Effector CD4-positive, alpha-beta T cell (primary cell): ENCODE measurements around the gene TGM3.

Source experiments
- DNase-seq: peaks from one replicate; pipeline ENCODE4 v3.0.0-alpha.2; 2020

TGM3 gene

DNA sequence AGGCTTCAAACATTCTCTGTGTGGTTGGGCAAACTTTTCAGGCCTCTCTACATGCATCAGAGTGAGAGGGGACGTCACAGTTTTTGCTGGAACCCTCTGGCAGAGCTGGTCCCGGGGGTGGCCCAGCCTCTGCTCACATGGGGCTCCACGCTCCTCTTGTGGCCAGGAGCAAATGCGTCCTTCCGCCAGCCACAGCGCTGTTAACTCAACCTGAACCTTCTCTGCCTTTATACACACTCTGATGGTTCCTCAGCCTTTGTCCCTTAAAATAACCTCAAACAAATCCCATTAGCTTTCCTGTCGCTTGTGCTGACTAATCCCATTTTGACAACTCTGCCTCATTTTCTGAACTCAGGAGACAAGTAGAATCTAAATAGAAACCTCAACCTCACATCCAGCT, 45.5 kb downstream of the TGM3 start:
- no peak for DNase-seq

DNA sequence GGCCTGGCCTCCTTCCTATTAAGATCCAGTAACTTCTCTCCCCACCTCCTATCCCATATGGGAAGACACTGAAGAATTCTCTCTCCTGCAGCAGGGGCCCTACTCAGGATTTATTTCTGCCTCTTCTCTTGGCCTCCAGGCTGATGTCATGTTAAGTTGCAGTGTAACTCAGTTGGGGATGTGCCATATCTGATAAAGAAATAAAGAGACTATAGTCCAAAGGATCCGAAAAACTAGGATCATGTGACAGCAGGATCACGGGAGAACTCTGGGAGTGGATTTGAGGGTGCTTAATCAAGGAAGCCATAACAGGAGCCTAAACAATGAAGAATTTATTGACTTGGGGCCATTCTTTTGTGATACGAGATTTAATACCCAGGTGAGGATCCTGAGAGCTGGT, 46.4 kb downstream of the TGM3 start:
- no peak for DNase-seq

DNA sequence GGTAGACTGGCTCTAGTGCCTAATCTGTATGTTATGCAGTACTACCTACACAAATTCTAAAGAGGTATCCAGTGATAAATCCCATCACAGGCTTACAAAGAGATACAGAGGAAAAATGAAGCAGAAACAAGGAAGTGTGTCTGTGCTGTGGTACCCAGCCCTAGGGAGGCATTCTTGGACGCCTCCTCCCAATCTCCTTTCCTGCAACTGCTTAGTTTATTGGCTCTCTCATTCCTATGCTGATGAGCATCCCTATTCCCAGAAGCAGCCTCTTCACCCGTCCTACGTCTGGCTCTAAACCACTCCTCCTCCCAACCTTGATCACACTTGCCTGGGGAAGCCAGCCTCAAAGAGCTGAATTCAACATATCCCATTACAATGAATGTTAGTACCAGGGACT, 50.4 kb downstream of the TGM3 start:
- no peak for DNase-seq

- no peak for DNase-seq
Observed at GRCh38 chr20:2348336-2348735, 52.5 kb downstream of the TGM3 start.

DNA sequence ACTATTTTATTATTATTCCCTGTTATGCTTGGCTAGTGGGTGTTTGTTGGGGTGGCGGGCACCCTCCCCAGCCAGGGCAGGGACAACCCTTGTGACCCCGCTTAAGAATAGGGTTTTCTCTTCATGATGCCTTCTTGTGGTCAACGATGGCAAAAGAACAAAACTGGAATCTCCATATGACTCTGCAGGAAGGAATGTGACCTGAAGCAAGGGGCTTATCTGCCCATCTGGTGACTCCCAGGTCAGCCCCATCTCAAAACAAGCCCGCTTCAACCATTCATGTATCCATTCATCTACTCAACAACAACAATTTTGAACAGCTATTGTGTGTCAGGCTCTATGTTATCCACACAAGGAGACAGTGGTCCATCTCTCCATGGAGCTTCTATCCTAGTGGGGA, 54.0 kb downstream of the TGM3 start:
- DNase-seq = no peak

DNA sequence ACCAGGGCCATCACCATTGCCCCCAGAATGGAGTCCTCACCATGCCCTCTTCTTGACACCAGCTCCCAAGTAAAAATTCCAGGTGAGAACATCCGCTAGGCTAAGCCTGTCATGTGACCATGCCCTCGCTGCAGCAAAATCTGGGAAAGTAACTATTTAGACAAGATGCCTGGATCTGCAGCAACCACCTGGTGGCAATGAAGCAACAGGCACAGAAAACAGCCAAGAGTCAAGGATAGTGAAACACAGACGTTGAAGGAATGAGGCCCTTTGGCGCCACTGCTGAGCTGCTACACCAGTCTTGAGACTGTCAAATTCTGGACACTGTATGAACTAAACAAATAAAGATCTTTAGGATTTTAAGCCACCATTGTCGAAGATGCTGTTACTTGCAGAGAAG, 54.8 kb downstream of the TGM3 start:
- no peak for DNase-seq

- DNase-seq = no peak
Observed at GRCh38 chr20:2353231-2353630, 57.4 kb downstream of the TGM3 start.

DNA sequence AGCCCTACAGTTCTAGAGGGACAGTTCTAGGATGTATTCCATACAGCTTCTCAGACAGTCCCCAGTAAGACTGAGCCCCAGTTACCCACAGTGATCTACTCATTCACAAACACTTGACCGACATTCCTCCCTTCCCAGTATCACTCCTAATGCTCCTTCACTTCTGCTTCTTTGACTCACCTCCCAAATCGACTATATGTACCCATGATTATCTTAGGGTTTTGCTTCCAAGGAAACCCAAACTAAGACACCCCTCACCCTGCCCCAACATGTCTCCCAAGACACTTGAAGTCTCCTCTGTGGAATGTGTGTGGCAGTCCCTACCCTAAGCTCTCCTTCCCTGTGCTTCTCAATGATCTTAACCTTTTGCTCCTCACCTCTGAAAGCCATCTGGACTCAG, 61.3 kb downstream of the TGM3 start:
- DNase-seq = no peak

DNA sequence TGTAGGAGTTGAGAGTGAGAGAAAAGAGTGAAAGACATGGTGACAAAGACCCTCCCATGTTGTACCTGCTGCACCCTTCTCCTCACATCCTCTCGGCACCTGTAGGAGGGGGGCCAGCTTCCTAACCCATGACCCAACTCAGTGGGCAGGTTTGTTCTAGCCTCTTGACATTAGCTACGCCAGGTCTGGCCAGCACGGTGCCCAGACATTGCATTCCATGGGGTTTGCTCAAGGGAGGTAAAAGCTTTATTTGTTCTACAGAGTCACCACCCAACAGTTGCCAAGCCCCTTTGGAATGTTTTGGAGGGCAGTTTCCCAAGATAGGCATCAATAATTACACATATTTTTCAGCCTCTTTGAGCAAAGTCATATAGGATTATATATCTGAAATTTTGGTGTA, 62.2 kb downstream of the TGM3 start:
- no peak for DNase-seq

GRCh38 chr20:2361035-2361593, 65.3 kb downstream of the TGM3 start:
- DNase-seq = no peak

DNA sequence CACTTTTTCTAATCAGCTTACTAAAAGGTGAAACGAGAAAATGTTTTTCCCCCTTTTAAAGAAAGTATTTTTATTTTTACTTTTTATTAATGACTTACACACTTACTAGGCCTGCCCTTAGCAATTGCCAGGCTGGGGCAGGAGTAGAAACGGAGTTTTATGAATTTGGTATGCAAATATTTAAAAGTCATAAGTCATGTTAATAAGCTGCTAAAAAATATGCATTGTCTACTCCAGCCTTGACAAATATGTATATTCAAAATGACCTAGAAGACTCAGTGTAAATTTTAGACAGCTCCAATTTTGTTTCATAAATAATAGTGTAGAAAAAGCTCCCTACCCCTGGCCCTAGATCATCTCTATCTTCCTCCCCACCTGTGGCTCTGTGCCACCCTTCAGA, 67.4 kb downstream of the TGM3 start:
- DNase-seq = no peak

DNA sequence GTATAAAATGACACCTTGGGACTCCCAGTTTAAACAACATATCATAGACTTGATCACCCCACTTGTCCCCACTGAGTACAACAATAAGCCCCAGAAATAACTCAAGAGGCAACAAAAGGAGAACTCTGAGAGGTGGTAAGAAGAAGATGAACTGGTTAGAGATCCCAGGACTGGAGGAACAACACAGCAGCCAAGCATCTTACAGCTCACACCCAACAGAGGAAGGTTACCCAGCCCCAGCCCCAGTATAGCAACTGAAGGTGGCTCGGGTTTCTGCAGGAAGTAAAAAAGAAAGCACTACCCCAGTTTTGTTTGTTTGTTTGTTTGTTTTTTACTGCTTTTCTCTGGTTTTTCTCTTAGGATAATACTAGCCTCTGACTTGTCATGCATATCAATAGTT, 67.8 kb downstream of the TGM3 start:
- DNase-seq = no peak

DNA sequence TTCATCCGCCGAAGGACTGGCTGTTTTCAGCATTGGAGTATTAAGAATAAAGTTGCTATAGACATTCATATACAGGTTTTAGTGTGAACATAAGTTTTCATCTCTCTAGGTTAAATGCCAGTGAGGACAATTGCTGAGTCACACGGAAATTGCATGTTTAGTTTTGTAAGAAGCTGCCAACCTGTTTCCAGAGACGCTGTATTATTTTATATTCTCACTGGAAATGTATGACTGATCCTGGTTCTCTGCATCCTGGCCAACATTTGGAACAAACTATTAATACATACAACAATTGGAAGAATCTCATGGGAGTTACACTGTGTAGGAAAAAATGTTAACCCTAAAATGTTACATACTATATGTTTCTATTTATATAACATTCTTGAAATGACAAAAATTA, 68.2 kb downstream of the TGM3 start:
- DNase-seq = no peak

- no peak for DNase-seq
Observed at GRCh38 chr20:2365091-2365490, 69.3 kb downstream of the TGM3 start.

DNA sequence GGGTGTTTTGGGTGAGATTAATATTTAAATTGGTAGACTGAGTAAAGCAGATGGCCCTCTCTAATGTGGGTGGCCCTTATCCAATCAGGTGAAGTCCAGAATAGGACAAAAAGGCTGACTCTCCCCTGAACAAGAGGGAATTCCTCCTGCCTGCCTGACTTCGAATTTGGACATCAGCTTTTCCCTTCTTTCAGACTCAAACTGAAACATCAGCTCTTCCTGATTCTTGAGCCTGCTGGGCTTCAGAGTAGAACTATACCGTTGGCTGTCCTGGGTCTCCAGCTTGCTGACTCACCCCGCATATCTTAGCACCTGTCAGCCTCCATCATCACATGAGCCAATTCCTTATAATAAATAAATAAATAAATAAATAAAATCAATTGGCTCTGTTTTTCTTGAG, 69.9 kb downstream of the TGM3 start:
- DNase-seq = no peak

DNA sequence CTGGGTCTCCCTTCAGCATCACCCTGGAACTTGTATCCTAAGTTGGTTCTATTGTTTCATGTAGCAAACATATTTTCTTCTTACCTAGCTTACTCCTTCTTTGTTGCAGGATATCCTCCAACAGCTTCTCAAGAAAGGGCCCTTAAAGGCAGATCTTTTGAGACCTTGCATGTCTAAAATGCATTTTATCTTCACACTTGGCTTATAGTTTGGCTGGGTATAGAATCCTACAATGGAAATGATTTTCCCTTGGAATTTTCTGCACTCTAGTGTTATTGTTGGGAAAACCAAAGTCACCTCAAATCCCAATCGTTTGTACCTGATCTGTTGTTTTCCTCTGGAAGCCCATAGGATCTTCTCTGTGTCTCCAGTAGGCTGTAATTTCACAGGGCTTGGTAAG, 72.8 kb downstream of the TGM3 start:
- DNase-seq = no peak

GRCh38 chr20:2373098-2373497, 77.3 kb downstream of the TGM3 start:
- DNase-seq = no peak

GRCh38 chr20:2374346-2375125, 78.7 kb downstream of the TGM3 start:
- DNase-seq = no peak

- no peak for DNase-seq
Observed at GRCh38 chr20:2378893-2379292, 83.1 kb downstream of the TGM3 start.

DNA sequence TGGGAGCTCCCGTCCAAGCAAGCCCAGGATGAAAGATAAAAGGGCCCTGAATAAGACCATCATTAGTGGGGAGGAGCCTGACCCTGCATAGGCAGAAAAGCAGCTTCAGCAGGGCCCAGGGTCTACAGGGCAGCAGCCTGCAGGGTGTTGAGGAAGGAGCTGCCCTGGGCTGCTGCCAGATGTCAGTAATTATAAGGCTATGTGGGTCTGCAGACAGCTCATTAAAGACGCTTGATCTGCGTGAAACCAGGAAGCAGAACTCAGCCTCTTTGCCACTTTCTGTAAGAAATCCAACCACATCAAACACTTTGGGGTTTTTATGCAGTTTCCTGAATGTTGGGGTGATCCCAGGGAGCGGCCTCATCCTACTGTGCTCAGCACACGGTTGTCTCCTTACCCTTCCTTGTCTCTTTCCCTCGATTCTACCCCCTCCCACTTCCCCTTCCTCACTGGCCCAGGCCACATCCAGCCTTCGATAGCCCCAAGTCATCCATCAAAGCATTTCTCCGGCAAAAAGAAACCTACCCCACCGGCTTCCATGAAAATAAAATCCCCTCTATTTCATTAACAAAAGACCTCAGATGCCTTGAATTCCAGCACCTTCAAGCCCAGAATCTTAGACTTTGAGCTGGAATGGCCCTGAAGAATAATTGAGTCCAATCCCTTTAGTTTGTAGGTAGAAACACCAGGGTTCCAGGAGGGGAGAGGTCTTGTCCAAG, 83.9 kb downstream of the TGM3 start:
- no peak for DNase-seq

DNA sequence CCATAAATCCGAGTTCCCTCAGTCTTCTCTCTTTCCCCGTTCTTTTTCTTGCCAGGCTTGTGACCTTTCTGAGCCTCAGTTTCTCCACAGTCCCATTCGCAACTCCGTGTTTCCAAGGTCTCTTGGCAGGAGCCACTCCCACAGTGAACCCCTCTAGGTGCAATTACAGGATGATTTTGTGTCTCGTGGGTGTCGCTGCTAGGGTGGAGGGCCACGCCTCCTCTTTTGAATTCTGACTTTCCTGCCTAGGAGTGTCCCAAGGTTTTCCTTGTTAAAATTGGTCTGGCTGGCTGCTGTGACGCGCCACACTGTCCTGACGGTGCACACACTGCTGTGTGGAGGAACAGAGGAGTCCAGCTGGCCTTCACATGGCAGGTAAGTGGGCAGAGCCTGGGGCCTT, 84.8 kb downstream of the TGM3 start, which contains the start of gene TGM6:
Gene TGM6, plus strand, starts transcription at position 301 of the 400 bp plus-strand sequence. Its CDS starts 68 bp downstream, at position 369.
- no peak for DNase-seq

- DNase-seq = no peak
Observed at GRCh38 chr20:2381303-2381702, 85.5 kb downstream of the TGM3 start.

- no peak for DNase-seq
Observed at GRCh38 chr20:2382833-2383232, 87.0 kb downstream of the TGM3 start.

GRCh38 chr20:2385026-2385425, 89.2 kb downstream of the TGM3 start:
- no peak for DNase-seq
